ENCODE data around the gene EPHA3.

EPHA3 gene

DNA sequence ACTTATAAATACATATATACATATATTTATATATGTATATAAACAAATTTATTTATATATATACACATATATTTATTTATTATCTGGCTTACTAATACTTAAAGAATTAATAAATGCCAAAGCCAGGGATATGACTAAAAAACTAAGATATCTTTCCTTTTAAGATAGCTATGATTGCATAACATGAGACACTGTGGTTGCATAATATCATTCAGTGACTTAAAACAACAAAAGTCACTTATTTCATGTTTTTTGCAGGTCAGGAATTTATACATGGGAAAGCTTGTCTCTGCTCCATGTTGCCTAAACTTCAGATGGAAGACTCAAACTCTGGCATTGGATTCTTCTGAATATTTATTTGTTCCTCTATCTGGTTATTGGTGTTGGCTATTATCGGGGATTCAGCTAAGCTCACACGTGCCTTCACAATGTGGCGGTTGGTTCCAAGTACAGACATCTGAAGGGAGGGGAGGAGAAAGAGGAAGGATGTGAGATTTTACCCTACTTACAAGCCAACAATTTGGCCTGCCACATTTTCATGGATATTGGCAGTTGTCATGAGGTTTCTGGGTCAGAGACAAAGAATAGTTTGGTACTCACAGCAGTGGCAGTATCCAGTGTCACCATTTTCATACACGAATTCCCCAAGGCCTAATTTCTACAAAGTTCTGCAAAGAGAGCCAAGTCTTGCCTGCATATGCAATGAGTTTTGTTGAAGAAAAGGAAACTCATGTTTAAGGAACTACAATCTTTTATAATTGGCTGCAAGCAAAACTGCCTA, 381.6 kb downstream of the EPHA3 start:
- no peak for DNase-seq (ENCODE audit: low read depth, low spot score)
- no peak overlapping the region for H3K4me3 ChIP-seq (ENCODE audit: low read length)

DNA sequence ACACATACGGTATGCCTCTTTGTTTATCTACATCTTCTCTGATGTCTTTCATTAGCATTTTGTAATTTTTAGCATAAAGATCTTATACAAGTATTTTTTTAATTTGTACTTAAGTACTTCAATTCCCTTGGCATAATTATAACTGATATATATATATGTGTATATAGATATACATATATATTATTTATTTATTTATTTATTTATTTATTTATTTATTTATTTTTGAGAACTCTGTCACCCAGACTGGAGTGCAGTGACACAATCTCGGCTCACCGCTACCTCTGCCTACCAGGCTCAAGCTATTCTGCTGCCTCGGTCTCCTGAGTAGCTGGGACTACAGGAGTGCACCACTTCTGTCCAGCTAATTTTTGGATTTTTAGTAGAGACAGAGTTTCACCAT, 382.7 kb downstream of the EPHA3 start:
- H3K4me3 ChIP-seq (ENCODE audit: low read length), result no peak overlapping the region
- no peak for DNase-seq (ENCODE audit: low read depth, low spot score)

DNA sequence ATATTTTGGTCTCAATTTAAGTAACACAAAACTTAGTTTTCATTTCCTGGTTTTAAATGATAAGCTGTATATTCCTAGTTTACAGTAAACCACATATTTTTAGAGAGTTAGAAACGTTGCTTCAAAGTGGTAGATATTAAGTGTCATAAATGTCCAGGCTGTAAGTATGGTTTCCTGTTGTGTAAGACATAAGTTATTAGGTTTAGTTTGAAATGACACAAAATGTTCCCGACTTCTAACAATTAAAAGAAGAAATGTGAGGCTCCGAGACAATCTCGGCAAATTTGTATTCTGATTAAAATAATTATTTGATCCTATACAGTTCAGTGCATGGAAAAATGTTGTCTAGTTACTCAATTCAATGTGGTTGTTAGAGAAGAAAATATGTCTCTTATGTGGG, 387.3 kb downstream of the EPHA3 start:
- no peak for DNase-seq (ENCODE audit: low read depth, low spot score)
- no peak overlapping the region for H3K4me3 ChIP-seq (ENCODE audit: low read length)

DNA sequence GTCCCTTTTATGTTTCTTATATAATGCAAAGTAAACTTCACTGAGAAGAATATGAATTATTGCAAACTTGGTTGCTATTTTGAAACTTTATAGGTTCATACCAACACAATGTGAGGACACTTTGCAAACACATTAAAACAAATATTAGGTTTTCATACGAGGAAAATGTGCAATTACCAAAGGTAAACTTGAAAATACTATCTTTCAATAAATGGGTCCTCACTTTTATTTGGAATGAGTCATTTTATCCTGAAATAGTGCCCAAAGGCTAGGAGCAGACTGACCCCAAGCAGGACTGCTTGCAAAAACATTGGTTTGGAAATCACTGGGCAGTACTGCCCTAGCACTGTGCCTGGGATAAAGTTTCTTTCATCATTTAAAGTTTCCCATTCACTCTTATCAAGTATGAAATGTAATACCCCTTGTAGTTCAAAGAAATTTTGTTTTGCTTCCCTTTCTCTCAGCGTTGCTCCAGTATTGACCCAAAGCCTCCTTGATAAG, 396.5 kb downstream of the EPHA3 start:
- no peak for DNase-seq (ENCODE audit: low read depth, low spot score)
- H3K4me3 ChIP-seq (ENCODE audit: low read length), result no peak overlapping the region

DNA sequence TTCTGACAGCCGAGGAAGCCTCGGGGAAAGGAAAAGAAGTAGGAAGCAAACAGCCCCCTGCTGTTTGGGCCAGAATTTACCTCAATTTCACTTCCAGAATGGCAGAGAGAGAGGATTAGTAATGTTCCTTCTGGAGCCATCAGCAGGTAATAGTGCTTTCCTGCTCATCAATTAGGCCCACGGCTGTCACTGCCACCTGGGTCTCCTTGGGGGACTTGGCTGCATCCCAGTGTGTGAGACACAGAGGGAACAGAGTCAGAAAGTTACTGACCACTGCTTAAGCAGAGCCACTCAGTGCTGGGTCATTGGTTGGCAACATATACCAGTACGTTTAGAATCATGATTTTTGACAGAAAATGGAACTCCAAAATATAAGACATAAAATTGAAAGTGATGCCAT, 397.0 kb downstream of the EPHA3 start:
- no peak overlapping the region for H3K4me3 ChIP-seq (ENCODE audit: low read length)
- DNase-seq (ENCODE audit: low read depth, low spot score), result no peak

DNA sequence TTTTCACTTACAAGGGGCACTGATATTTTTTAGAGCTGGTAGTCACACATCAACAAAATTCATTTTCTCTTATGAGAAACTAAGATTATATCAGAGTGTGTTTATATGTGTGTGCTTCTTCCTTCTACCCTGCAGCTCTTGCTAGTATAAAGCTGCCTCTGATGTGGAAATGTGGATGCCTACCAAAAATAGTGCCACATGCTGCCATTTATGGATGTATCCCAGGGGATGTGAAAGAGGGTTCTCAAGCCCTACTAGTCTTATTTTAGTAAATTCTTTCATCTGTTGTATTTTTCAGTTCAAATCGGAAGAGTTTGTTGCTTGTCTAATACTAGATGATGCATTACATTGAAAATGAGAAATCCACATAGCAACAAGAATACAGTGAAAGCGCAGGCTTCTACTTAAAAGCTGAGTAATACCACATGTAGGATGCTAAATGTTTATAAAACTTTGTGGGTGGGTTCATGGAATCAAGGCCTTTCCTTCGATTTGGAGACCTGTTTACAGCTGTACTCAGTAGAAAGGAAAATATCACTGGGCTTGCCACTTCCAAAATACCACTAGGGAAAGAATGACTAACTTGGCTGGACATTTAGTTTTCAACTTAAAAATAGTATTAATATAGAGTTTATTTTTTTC, 399.2 kb downstream of the EPHA3 start:
- no peak for DNase-seq (ENCODE audit: low read depth, low spot score)
- H3K4me3 ChIP-seq (ENCODE audit: low read length), result no peak overlapping the region

DNA sequence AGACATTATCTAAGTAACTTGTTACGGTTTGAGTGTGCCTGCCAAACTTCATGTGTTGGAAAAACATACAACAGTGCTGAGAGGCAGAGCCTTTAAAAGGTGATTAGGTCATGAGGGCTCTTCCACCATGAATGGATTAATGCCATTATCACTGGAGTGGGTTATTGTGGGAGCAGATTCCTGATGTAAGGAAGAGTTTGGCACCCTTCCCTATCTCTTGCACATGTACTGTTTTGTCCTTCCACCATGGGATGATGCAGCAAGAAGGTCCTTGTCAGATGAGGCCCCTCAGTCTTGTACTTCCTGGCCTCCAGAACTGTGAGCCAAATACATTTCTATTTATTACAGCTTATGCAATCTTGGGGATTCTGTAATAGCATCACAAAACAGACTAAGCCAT, 413.9 kb downstream of the EPHA3 start:
- DNase-seq (ENCODE audit: low read depth, low spot score), result no peak
- H3K4me3 ChIP-seq (ENCODE audit: low read length), result no peak overlapping the region

DNA sequence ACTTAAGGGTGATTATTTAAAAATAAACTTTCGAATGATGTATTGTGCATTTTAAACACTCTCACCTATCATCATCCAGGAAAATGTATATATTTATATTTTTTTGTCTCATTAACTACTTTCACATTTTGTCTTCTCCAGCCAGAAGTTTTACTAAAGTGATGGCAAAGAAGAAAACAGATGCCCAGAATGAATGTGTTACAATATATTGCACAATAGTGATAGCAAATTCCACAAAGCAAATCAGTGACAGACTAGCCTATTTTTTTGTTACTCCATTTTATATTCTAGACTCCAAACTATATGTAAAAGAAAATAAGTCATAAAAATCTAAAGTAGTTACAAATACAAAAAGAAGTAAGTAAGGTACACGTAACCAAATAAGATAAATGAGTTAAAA, 414.7 kb downstream of the EPHA3 start:
- DNase-seq (ENCODE audit: low read depth, low spot score), result no peak
- H3K4me3 ChIP-seq (ENCODE audit: low read length), result no peak overlapping the region

DNA sequence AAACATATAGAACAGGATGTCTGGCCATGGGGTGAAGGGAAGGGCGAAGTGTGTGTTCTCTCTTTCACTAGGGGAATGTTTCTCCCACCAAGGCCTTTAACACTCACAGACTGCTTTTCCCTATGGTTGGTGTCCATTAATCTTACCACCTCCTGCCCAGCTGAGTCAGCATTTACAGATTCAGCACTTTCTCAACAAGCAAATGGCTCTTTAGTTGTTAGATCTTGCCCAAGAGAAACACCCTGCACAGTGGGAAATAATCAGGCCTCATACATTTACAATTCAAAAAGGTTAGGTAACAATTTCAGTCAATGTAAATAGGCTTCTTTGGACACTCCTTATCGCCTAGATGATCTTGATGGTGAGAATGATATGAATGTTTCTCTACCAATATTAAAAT, 418.2 kb downstream of the EPHA3 start:
- no peak for DNase-seq (ENCODE audit: low read depth, low spot score)
- no peak overlapping the region for H3K4me3 ChIP-seq (ENCODE audit: low read length)

DNA sequence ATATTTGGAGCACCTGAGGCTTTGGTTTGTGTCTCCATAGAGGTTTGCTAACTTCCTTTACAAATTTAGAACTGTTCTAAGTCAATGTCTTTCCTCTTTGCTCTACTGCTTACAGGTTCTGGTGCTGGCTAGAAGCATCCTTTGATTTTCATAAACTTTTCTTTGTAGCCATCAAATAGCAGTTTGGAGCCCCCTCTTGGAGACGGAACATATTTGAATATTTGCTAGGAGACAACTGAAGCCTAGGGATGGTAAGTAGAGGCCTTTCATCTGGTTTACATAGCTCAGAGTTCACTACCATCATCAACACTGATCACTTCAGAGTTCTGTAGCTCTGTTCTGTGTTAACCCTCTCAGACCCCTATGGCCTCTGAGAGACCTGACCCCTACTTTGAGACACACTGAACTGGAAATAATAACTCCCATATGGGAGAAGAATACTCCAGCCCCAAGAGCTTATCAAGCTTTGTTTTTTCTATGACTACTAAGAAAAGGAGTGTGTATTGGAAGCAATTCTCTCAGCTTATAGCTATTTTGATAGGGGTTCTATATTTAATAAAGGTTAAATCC, 420.4 kb downstream of the EPHA3 start:
- DNase-seq (ENCODE audit: low read depth, low spot score), result peak; percentile 5

More for the DNA sequence above, 420.4 kb downstream of the EPHA3 start:
- no peak overlapping the region for H3K4me3 ChIP-seq (ENCODE audit: low read length)
